Dendritic cell treated with granulocyte-macrophage colony-stimulating factor and Interleukin-4, amounts not matched to agents 40 ng/mL and 50 ng/mL, for 4 days (primary cell): ENCODE data around the gene KRTDAP.

Source experiments
- H3K27ac Mint-ChIP-seq: one replicate; pipeline ENCODE4 v1.8.0; 2022; ENCODE audit warnings: mild to moderate bottlenecking, mixed read lengths
- H3K27me3 Mint-ChIP-seq: one replicate; pipeline ENCODE4 v1.8.0; 2022; ENCODE audit warnings: mild to moderate bottlenecking, mixed read lengths
- H3K36me3 Mint-ChIP-seq: one replicate; pipeline ENCODE4 v1.8.0; 2022; ENCODE audit warnings: low read depth, mixed read lengths
- H3K4me1 Mint-ChIP-seq: one replicate; pipeline ENCODE4 v1.8.0; 2022; ENCODE audit warnings: low read depth, mixed read lengths
- H3K4me3 Mint-ChIP-seq: one replicate; pipeline ENCODE4 v1.8.0; 2022; ENCODE audit warnings: mild to moderate bottlenecking, moderate library complexity, mixed read lengths
- H3K9me3 Mint-ChIP-seq: one replicate; pipeline ENCODE4 v1.8.0; 2022; ENCODE audit warnings: mixed read lengths
- intact Hi-C: fragments of 100-400 bp; cut with micrococcal nuclease; formaldehyde crosslinking; loops from one replicate; pipeline ENCODE4 v1.15.0; 2022

Gene KRTDAP

GRCh38 chr19:35490364-35490763 lies at the start of gene KRTDAP:
TSS of gene KRTDAP (minus strand) at chr19:35490464. CDS start at chr19:35490442, 22 bp downstream.
- no peak within 1 kb of the TSS for H3K4me3 Mint-ChIP-seq
- H3K4me1 Mint-ChIP-seq: peaks cover 7% of the 10 kb centered on the region
- intact Hi-C loops: no loop called here
- no peaks in the 10 kb centered on the region for H3K36me3 Mint-ChIP-seq
- no peaks in the 10 kb centered on the region for H3K9me3 Mint-ChIP-seq
- H3K27ac Mint-ChIP-seq: no peak within 1 kb of the TSS
- peaks cover 69% of the 10 kb centered on the region for H3K27me3 Mint-ChIP-seq

- H3K36me3 Mint-ChIP-seq: peaks cover 7% of the 10 kb centered on the region
- no peak overlapping the region for H3K4me3 Mint-ChIP-seq
- no peak overlapping the region for H3K27ac Mint-ChIP-seq
- peaks cover 15% of the 10 kb centered on the region for H3K4me1 Mint-ChIP-seq
- H3K27me3 Mint-ChIP-seq: peaks cover 17% of the 10 kb centered on the region
- no peaks in the 10 kb centered on the region for H3K9me3 Mint-ChIP-seq
- intact Hi-C loops: no loop called here
Measured at GRCh38 chr19:35539850-35540249, 49.6 kb upstream of the KRTDAP start.

- peaks cover 11% of the 10 kb centered on the region for H3K4me1 Mint-ChIP-seq
- no peak overlapping the region for H3K27ac Mint-ChIP-seq
- H3K4me3 Mint-ChIP-seq: no peak overlapping the region
- H3K27me3 Mint-ChIP-seq: peaks cover 22% of the 10 kb centered on the region
- intact Hi-C loops: no loop called here
- no peaks in the 10 kb centered on the region for H3K9me3 Mint-ChIP-seq
- peaks cover 7% of the 10 kb centered on the region for H3K36me3 Mint-ChIP-seq
Measured at GRCh38 chr19:35539314-35539713, 49.0 kb upstream of the KRTDAP start.

GRCh38 chr19:35534803-35535480 lies 44.7 kb upstream of the KRTDAP start:
- H3K36me3 Mint-ChIP-seq: no peaks in the 10 kb centered on the region
- intact Hi-C loops: no loop called here
- H3K4me3 Mint-ChIP-seq: no peak overlapping the region
- H3K4me1 Mint-ChIP-seq: peaks cover 18% of the 10 kb centered on the region
- peaks cover 53% of the 10 kb centered on the region for H3K27me3 Mint-ChIP-seq
- no peaks in the 10 kb centered on the region for H3K9me3 Mint-ChIP-seq
- peak overlapping the region; percentile 55 for H3K27ac Mint-ChIP-seq

GRCh38 chr19:35533822-35534392 lies 43.6 kb upstream of the KRTDAP start:
- Mint-ChIP-seq H3K9me3 (no peaks in the 10 kb centered on the region), H3K4me1 (peaks cover 18% of the 10 kb centered on the region), H3K27me3 (peaks cover 62% of the 10 kb centered on the region), H3K36me3 (no peaks in the 10 kb centered on the region), H3K4me3 (peak overlapping the region; percentile 50), H3K27ac (no peak overlapping the region)
- intact Hi-C loops: no loop called here

GRCh38 chr19:35533201-35533821 lies 43.0 kb upstream of the KRTDAP start, which contains the start of gene GAPDHS:
TSS of gene GAPDHS (plus strand) at chr19:35533456. CDS start at chr19:35533528, 72 bp downstream.
- H3K4me3 Mint-ChIP-seq: peak within 1 kb of the TSS; percentile 50
- intact Hi-C loops: no loop called here
- H3K4me1 Mint-ChIP-seq: peaks cover 21% of the 10 kb centered on the region
- no peaks in the 10 kb centered on the region for H3K36me3 Mint-ChIP-seq
- no peaks in the 10 kb centered on the region for H3K9me3 Mint-ChIP-seq
- peak within 1 kb of the TSS; percentile 65 for H3K27ac Mint-ChIP-seq
- H3K27me3 Mint-ChIP-seq: peaks cover 67% of the 10 kb centered on the region

GRCh38 chr19:35531291-35531690 lies 41.0 kb upstream of the KRTDAP start:
- Mint-ChIP-seq H3K27me3 (peaks cover 63% of the 10 kb centered on the region), H3K4me1 (peaks cover 22% of the 10 kb centered on the region), H3K27ac (peak overlapping the region; percentile 23), H3K4me3 (no peak overlapping the region), H3K9me3 (no peaks in the 10 kb centered on the region), H3K36me3 (no peaks in the 10 kb centered on the region)
- intact Hi-C loops: no loop called here

GRCh38 chr19:35529241-35530218 lies 39.3 kb upstream of the KRTDAP start:
- peaks cover 50% of the 10 kb centered on the region for H3K27me3 Mint-ChIP-seq
- peaks cover 22% of the 10 kb centered on the region for H3K4me1 Mint-ChIP-seq
- no peaks in the 10 kb centered on the region for H3K9me3 Mint-ChIP-seq
- no peaks in the 10 kb centered on the region for H3K36me3 Mint-ChIP-seq
- intact Hi-C loops: no loop called here
- no peak overlapping the region for H3K4me3 Mint-ChIP-seq
- H3K27ac Mint-ChIP-seq: no peak overlapping the region

- peaks cover 13% of the 10 kb centered on the region for H3K4me1 Mint-ChIP-seq
- intact Hi-C loops: no loop called here
- H3K9me3 Mint-ChIP-seq: no peaks in the 10 kb centered on the region
- H3K27ac Mint-ChIP-seq: no peak within 1 kb of the TSS
- no peaks in the 10 kb centered on the region for H3K36me3 Mint-ChIP-seq
- no peak within 1 kb of the TSS for H3K4me3 Mint-ChIP-seq
- peaks cover 45% of the 10 kb centered on the region for H3K27me3 Mint-ChIP-seq
Measured at GRCh38 chr19:35528218-35529038, 38.2 kb upstream of the KRTDAP start, which contains the start of gene SBSN. TSS of gene SBSN (minus strand) at chr19:35528311. CDS start at chr19:35528281, 30 bp downstream.

GRCh38 chr19:35525873-35526272 lies 35.6 kb upstream of the KRTDAP start:
- no peak overlapping the region for H3K4me3 Mint-ChIP-seq
- H3K4me1 Mint-ChIP-seq: peaks cover 4% of the 10 kb centered on the region
- no peaks in the 10 kb centered on the region for H3K36me3 Mint-ChIP-seq
- H3K27me3 Mint-ChIP-seq: peaks cover 30% of the 10 kb centered on the region
- intact Hi-C loops: no loop called here
- no peaks in the 10 kb centered on the region for H3K9me3 Mint-ChIP-seq
- no peak overlapping the region for H3K27ac Mint-ChIP-seq

GRCh38 chr19:35524181-35524837 lies 34.0 kb upstream of the KRTDAP start:
- Mint-ChIP-seq H3K4me1 (peaks cover 8% of the 10 kb centered on the region), H3K4me3 (no peak overlapping the region), H3K27me3 (peaks cover 23% of the 10 kb centered on the region), H3K36me3 (no peaks in the 10 kb centered on the region), H3K9me3 (no peaks in the 10 kb centered on the region), H3K27ac (no peak overlapping the region)
- intact Hi-C loops: no loop called here

- H3K27ac Mint-ChIP-seq: no peak overlapping the region
- H3K27me3 Mint-ChIP-seq: peaks cover 18% of the 10 kb centered on the region
- no peaks in the 10 kb centered on the region for H3K36me3 Mint-ChIP-seq
Measured at GRCh38 chr19:35522745-35523327, 32.6 kb upstream of the KRTDAP start.

More at GRCh38 chr19:35522745-35523327, 32.6 kb upstream of the KRTDAP start:
- peaks cover 8% of the 10 kb centered on the region for H3K4me1 Mint-ChIP-seq
- intact Hi-C loops: no loop called here
- no peaks in the 10 kb centered on the region for H3K9me3 Mint-ChIP-seq
- H3K4me3 Mint-ChIP-seq: no peak overlapping the region
